D721Med (cell line): ENCODE results near the gene C1QTNF2.

Experiments
- DNase-seq: peaks from one replicate; pipeline ENCODE4 v3.0.0; 2011; ENCODE audit warnings: low spot score; ENCODE audit not compliant: insufficient read length
- FAIRE-seq: peaks from 2 replicates; lab custom pipeline; 2011; peaks lifted over from hg19 to GRCh38; lab: Jason Lieb, UNC
- CTCF ChIP-seq: IDR thresholded peaks from 2 replicates; pipeline ENCODE4 v1.5.1; 2012; ENCODE audit warnings: mild to moderate bottlenecking, control low read depth; ENCODE audit not compliant: insufficient read depth; ENCODE audit errors: missing control alignments

Gene C1QTNF2

GRCh38 chr5:160382346-160382745 lies 11.9 kb upstream of the C1QTNF2 start:
- FAIRE-seq (no peak), DNase-seq (no peak)
- no peak for TF ChIP-seq CTCF

DNA sequence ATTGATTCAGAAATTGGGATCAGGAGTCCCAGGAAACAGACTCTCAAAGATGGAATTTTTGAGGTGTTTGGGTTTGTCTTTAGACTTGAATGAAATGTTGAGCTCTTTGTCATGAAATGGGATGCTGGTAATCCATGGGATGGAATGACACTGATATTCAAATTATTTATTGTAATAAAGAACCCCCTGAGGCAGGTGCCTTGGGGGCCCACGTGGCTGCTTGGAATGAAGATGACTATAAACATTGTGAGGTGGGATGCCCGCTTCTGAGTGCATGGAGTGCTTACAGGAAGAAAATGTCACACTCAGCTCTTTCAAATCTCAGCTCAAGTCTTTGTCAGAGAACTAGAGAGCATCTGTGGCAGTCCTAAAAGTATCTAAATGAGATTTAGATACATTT lies 9.6 kb upstream of the C1QTNF2 start:
- TF ChIP-seq CTCF: no peak
- FAIRE-seq (no peak), DNase-seq (no peak)

- DNase-seq: no peak
- FAIRE-seq: no peak
- no peak for TF ChIP-seq CTCF
Measured at GRCh38 chr5:160379511-160379910, 9.1 kb upstream of the C1QTNF2 start.

GRCh38 chr5:160378330-160378729 lies 7.9 kb upstream of the C1QTNF2 start:
- no peak for TF ChIP-seq CTCF
- FAIRE-seq: no peak
- no peak for DNase-seq

DNA sequence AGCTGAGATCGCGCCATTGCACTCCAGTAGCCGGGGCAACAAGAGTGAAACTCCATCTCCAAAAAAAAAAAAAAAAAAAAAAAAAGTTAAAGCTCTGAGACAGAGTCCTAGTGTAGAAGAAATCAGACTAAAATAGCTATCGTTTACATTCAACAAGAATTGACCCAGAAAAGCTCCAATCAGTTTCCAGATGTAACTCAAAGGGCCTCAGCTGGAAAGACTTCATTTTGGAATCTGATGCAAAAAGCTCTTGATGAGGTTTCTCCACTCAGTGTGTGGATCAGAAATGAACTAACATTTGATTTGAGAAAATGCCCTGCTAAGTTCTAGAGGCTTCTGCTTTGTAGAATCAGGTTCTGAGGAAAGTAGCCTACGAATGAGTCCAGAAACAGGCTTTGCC lies 7.2 kb upstream of the C1QTNF2 start:
- FAIRE-seq: no peak
- no peak for TF ChIP-seq CTCF
- DNase-seq: no peak

- no peak for TF ChIP-seq CTCF
- FAIRE-seq: no peak
- no peak for DNase-seq
Measured at GRCh38 chr5:160376416-160376815, 6.0 kb upstream of the C1QTNF2 start.

GRCh38 chr5:160375701-160376100 lies 5.3 kb upstream of the C1QTNF2 start:
- DNase-seq (no peak), FAIRE-seq (no peak)
- no peak for TF ChIP-seq CTCF
